Epithelial cell of proximal tubule (primary cell): Measurements from ENCODE around the gene CDC26. TPM values are rescaled to one million over a fixed set of nuclear protein-coding genes. Genes with fewer than 3 reads are reported as not detected.
"Not testable (repeated sequence)": the region's sequence is repeated elsewhere in the genome, so short reads cannot be mapped to it uniquely, and the experiment has no call there.

Experiments used
- DNase-seq: peaks from one replicate; pipeline ENCODE4 v3.0.0-alpha.2; 2011; ENCODE audit warnings: low read depth
- H3K4me3 ChIP-seq: 2 replicates; pipeline ENCODE4 v1.5.1; 2011; ENCODE audit warnings: low read depth, mild to moderate bottlenecking, low read length
- total RNA-seq: library from RNA; depleted of rRNA; stranded (reverse); fragments of >200 nt; gene quantifications from 2 replicates; pipeline ENCODE4 v1.2.3, GENCODE V29; 2015
- TF ChIP-seq, protein P1 (sequence below): conservative IDR thresholded peaks from 2 replicates; pipeline ENCODE4 v1.5.1; 2012; ENCODE audit warnings: low read depth, mild to moderate bottlenecking, low read length

The CDC26 gene
- total RNA-seq, 1 donor from 2014 or later: 44.6 TPM

DNA sequence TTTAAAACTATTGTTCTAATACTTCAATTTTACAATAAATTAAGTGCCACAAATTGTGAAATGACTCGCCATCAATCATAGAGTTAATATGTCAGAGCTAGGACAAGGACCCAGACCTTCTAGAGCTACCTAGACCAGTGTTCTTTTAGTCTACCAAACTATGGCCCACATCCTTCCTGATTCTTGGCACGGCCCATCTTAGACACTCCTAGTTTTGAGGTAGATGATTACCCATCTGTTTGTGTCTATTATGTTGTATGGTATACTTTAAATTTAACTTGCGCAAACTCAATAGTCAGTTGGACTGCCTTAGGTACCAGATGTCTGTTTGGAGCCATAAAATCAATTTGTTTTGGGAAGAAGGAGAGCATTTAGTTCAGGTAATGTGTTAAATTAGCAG lies 17.5 kb downstream of the CDC26 start:
- no peak overlapping the region for H3K4me3 ChIP-seq
- DNase-seq: no peak
- TF ChIP-seq, protein P1, sequence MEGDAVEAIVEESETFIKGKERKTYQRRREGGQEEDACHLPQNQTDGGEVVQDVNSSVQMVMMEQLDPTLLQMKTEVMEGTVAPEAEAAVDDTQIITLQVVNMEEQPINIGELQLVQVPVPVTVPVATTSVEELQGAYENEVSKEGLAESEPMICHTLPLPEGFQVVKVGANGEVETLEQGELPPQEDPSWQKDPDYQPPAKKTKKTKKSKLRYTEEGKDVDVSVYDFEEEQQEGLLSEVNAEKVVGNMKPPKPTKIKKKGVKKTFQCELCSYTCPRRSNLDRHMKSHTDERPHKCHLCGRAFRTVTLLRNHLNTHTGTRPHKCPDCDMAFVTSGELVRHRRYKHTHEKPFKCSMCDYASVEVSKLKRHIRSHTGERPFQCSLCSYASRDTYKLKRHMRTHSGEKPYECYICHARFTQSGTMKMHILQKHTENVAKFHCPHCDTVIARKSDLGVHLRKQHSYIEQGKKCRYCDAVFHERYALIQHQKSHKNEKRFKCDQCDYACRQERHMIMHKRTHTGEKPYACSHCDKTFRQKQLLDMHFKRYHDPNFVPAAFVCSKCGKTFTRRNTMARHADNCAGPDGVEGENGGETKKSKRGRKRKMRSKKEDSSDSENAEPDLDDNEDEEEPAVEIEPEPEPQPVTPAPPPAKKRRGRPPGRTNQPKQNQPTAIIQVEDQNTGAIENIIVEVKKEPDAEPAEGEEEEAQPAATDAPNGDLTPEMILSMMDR: no peak

DNA sequence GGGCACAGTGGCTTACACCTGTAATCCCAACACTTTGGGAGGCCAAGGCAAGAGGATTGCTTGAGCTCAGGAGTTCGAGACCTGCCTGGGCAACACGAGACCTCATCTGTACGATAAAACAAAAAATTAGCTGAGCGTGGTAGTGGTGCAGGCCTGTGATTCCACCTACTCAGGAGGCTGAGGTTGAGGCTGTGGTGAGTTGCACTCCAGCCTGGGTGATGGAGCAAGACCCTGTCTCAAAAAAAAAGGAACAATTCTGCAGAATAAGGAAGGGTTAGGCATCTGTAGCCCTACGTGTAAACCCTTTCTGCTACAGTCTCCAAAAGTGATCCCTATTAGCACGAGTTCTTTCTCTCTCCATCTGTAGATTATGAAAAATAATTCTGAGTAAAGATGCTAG lies 19.9 kb downstream of the CDC26 start:
- no peak overlapping the region for H3K4me3 ChIP-seq
- TF ChIP-seq, protein P1: no peak
- no peak for DNase-seq

DNA sequence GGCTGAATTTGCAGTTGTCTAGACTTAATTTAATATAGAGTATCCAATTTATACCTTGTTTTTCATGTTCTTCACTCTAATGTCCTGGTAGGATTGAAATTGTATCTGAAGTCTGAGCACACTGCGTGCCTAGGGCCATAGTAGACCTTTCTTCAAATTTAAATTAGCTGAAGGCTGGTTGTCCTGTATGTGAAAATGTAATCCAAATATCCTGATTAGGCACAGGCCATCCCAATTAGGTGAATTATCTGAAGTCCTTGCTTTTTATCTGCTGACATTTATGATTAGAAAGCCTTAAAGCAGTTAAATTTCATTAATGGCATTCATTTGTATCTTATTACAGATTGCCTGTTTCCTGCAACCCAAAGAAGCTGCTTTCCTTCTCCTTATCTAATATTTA lies 20.4 kb downstream of the CDC26 start:
- DNase-seq: no peak
- H3K4me3 ChIP-seq: no peak overlapping the region
- TF ChIP-seq, protein P1: no peak

DNA sequence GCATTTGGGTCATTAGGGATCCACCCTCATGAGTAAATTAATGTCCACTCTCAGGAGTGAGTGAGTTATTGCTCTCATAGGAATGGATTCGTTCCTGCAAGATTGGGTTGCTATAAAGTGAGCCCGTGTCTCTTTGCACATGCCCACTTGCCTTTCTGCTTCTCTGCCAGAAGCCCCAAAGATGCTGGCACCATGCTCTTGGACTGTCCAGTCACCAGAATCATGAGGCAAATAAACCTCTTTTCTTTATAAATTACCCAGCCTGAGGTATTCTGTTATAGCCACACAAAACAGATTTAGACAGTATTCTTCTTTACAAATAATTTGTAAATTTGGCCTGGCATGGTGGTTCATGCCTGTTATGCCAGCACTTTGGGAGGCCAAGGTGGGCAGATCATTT lies 24.6 kb downstream of the CDC26 start:
- no peak overlapping the region for H3K4me3 ChIP-seq
- TF ChIP-seq, protein P1: no peak
- no peak for DNase-seq

DNA sequence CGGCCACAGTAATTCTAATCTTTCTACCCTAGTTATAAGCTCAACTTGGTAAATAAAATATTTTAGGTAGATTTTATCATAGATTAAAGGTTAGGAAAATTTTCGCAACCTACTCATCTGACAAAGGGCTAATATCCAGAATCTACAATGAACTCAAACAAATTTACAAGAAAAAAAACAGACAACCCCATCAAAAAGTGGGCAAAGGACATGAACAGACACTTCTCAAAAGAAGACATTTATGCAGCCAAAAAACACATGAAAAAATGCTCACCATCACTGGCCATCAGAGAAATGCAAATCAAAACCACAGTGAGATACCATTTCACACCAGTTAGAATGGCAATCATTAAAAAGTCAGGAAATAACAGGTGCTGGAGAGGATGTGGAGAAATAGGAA lies 25.7 kb downstream of the CDC26 start:
- DNase-seq, H3K4me3 ChIP-seq: not testable (repeated sequence)

DNA sequence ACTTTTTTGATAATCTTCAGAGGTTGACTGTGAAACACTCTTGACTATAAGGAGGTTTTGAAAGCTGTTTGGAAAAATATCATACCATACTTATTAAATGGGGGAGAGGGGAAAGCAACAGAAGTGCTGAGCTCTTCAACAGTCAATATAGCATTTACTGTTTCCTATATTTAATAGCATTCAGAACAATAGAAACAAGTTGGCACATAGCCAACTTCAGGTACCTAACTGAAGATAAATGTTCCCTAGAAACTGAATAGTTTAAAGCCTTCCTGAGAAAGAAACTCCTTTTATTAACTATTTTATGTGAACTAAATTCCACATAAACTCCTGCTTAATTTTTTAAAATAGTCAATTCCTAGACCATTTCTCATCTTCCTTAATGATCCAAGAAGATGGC lies 27.7 kb downstream of the CDC26 start:
- no peak overlapping the region for H3K4me3 ChIP-seq
- TF ChIP-seq, protein P1: no peak
- DNase-seq: no peak

DNA sequence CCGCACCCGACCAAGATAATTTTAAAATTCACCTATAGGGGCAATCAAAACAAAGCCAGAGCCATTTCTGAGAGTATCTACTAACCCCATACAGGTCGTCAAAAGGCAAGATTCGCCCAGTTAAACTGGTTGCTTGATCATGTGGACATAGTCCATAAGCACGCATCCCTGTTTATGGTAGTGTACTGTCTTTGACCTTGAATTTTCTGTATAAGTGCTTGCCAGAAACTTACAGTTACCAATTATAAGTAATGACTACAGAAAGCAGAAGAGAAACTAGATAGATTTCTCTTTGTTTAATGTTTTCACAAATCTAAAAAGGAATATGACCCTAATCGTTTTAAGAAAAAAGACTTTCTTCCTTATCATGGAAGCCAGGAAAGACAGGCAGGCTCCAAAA lies 28.4 kb downstream of the CDC26 start:
- TF ChIP-seq, protein P1: no peak
- no peak for DNase-seq
- H3K4me3 ChIP-seq: no peak overlapping the region

DNA sequence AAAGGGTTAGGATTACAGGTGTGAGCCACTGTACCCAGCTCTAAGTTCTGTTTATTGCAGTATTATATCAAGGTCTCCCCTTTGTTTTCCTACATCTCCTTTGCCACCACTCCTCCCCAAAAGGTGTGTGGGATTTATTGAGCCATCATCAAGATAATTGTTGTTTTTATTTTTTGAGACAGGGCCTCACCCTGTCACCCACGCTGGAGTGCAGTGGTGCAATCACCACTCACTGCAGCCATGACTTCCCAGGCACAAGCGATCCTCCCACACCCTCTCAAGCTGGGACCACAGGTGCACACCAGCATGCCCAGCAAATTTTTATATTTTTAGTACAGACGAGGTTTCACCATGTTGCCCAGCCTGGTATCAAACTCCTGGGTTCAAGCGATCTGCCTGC lies 29.5 kb downstream of the CDC26 start:
- no peak overlapping the region for H3K4me3 ChIP-seq
- no peak for DNase-seq
- TF ChIP-seq, protein P1: no peak
